Epithelial cell of proximal tubule (primary cell): Measurements from ENCODE around the gene SAMD1. TPM values are rescaled to one million over a fixed set of nuclear protein-coding genes. Genes with fewer than 3 reads are reported as not detected.

Source experiments
- DNase-seq: peaks from one replicate; pipeline ENCODE4 v3.0.0-alpha.2; 2011; ENCODE audit warnings: low read depth
- H3K4me3 ChIP-seq: 2 replicates; pipeline ENCODE4 v1.5.1; 2011; ENCODE audit warnings: low read depth, mild to moderate bottlenecking, low read length
- total RNA-seq: library from RNA; depleted of rRNA; stranded (reverse); fragments of >200 nt; gene quantifications from 2 replicates; pipeline ENCODE4 v1.2.3, GENCODE V29; 2015
- TF ChIP-seq, protein P1 (sequence below): conservative IDR thresholded peaks from 2 replicates; pipeline ENCODE4 v1.5.1; 2012; ENCODE audit warnings: low read depth, mild to moderate bottlenecking, low read length

SAMD1 gene
- total RNA-seq, 1 donor from 2014 or later: 53.6 TPM

- no peak for DNase-seq
- TF ChIP-seq, protein P1, sequence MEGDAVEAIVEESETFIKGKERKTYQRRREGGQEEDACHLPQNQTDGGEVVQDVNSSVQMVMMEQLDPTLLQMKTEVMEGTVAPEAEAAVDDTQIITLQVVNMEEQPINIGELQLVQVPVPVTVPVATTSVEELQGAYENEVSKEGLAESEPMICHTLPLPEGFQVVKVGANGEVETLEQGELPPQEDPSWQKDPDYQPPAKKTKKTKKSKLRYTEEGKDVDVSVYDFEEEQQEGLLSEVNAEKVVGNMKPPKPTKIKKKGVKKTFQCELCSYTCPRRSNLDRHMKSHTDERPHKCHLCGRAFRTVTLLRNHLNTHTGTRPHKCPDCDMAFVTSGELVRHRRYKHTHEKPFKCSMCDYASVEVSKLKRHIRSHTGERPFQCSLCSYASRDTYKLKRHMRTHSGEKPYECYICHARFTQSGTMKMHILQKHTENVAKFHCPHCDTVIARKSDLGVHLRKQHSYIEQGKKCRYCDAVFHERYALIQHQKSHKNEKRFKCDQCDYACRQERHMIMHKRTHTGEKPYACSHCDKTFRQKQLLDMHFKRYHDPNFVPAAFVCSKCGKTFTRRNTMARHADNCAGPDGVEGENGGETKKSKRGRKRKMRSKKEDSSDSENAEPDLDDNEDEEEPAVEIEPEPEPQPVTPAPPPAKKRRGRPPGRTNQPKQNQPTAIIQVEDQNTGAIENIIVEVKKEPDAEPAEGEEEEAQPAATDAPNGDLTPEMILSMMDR: no peak
- peak overlapping the region; percentile 55 for H3K4me3 ChIP-seq
Observed at GRCh38 chr19:14061081-14061749, 29.3 kb downstream of the SAMD1 start.

DNA sequence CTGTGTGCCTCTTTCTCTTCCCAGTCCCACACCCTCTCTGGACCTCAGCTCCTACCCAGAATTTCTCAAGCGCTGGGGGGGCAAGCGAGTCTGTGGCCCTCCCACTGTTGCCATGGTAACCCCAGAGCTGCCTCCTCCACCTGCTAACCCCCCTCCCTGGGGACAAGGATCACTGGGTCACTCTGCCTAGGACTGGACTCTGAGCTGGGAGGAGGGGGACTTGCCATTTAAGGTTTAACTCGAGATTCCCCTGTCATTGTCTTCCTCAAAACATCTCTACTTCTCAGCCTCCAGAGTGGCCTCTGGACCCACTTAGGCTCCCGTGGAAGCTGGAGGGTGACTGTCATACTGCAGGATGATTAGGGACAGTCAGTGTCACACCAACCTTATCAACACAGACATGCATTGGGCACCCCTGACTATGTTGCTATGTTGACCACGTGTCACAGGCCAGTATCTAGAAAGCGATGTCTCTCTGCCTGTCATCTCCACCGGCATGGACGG lies 30.8 kb downstream of the SAMD1 start:
- H3K4me3 ChIP-seq: no peak overlapping the region
- TF ChIP-seq, protein P1: no peak
- no peak for DNase-seq

DNA sequence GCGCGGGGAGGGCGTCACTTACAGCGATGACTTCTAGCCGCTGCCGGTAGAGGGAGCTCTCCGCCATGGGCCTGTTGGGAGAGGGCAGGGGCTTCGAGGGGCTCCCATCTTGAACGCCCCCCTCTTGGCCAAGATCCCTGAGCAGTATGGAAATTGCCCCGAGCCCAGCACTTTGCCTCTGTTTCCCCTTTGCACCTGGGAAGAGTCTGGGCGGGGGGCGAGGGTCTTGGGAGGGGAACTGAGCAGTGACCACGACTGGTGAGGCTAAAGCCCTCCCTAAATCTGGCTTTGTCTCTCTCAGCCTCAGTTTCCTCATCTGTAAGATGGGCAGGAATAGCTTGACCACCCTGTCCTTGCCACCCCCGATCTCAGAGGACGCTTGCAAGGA lies 31.5 kb downstream of the SAMD1 start:
- DNase-seq: no peak
- no peak overlapping the region for H3K4me3 ChIP-seq
- TF ChIP-seq, protein P1: peak; percentile 76

- DNase-seq: no peak
- TF ChIP-seq, protein P1: no peak
- H3K4me3 ChIP-seq: no peak overlapping the region
Observed at GRCh38 chr19:14058182-14059092, 32.1 kb downstream of the SAMD1 start.

GRCh38 chr19:14056741-14057356 lies 33.7 kb downstream of the SAMD1 start:
- TF ChIP-seq, protein P1: no peak
- no peak for DNase-seq
- no peak overlapping the region for H3K4me3 ChIP-seq

- TF ChIP-seq, protein P1: no peak
- H3K4me3 ChIP-seq: no peak overlapping the region
- DNase-seq: no peak
Observed at GRCh38 chr19:14056069-14056666, 34.4 kb downstream of the SAMD1 start.
